HCT116 (cell line): Measurements from ENCODE around the gene CAMK2A. TPM values are rescaled to one million over a fixed set of nuclear protein-coding genes. Genes with fewer than 3 reads are reported as not detected.

ENCODE experiments used
- ATAC-seq: fragments of 200-7000 bp; cut with Tn5 transposase; 2 replicates; pipeline ENCODE4 v1.9.1; 2020; ENCODE audit warnings: mild to moderate bottlenecking, moderate library complexity
- BruUV-seq: library from RNA; stranded (reverse); fragments of 400-500 nt; replicated peaks from 2 replicates; lab custom pipeline; 2021; lab: Mats Ljungman, UMichigan
- CTCF ChIA-PET: fragments of 300-600 bp; sonication (Branson Sonifier 250); formaldehyde crosslinking; loops from one replicate; lab custom pipeline; 2021; ENCODE audit warnings: antibody characterized with exemption; lab: Charles Lee
- POLR2A ChIA-PET: fragments of 300-600, 350-600 bp; sonication (Branson Sonifier 250); formaldehyde crosslinking; loops from one replicate; lab custom pipeline; 2021; ENCODE audit warnings: antibody characterized with exemption; lab: Charles Lee
- RAD21 ChIA-PET, 2 experiments: fragments of 300-600 bp; sonication (Branson Sonifier 250); formaldehyde crosslinking; loops; one replicate each; lab custom pipeline; 2023; ENCODE audit warnings: low total read pairs in 2 of 2; ENCODE audit not compliant: uncharacterized antibody in 2 of 2, unreplicated experiment in 2 of 2, low non-redundant PET in 1 of 2; lab: Charles Lee
- DNase-seq: peaks from one replicate; pipeline ENCODE4 v3.0.0-alpha.2; 2010; ENCODE audit warnings: low read depth, low spot score
- H2AFZ ChIP-seq: fragments of 200-600 bp; shearing (Covaris generic), sonication (generic); 2 replicates; pipeline ENCODE4 v1.6.1; 2017; ENCODE audit warnings: low read depth, mixed run types, mixed read lengths, antibody characterized with exemption, low read length; ENCODE audit not compliant: poor library complexity, severe bottlenecking
- H3K27ac ChIP-seq: 2 replicates; pipeline ENCODE4 v1.5.1; 2012; ENCODE audit warnings: low read depth, low read length
- H3K27me3 ChIP-seq: fragments of 200-600 bp; sonication (generic); 2 replicates; pipeline ENCODE4 v1.6.1; 2016; ENCODE audit warnings: mixed run types, low read length, mixed read lengths; ENCODE audit not compliant: insufficient read depth
- H3K36me3 ChIP-seq, 2 experiments: fragments of 200-500 bp in 1 of 2; fragments of 200-600 bp in 1 of 2; sonication (Bioruptor generic) in 1 of 2; sonication (generic) in 1 of 2; 2 replicates each; pipeline versions ENCODE4 v1.5.1 to v1.6.1; 2014 to 2016; ENCODE audit warnings: low read length in 2 of 2, inconsistent platforms in 1 of 2, mixed read lengths in 1 of 2, mixed run types in 1 of 2; ENCODE audit not compliant: insufficient read depth in 2 of 2, control insufficient read depth in 1 of 2
- H3K4me1 ChIP-seq, 2 experiments: fragments of 200-600 bp in 1 of 2; sonication (generic) in 1 of 2; 2 replicates each; pipeline versions ENCODE4 v1.5.1 to v1.6.1; 2012 to 2017; ENCODE audit warnings: low read length in 2 of 2, inconsistent platforms in 1 of 2, mild to moderate bottlenecking in 1 of 2, mixed read lengths in 1 of 2, mixed run types in 1 of 2, moderate library complexity in 1 of 2; ENCODE audit not compliant: insufficient read depth in 2 of 2, control insufficient read depth in 1 of 2
- H3K4me2 ChIP-seq: fragments of 200-600 bp; sonication (generic); 2 replicates; pipeline ENCODE4 v1.6.1; 2017; ENCODE audit warnings: mixed run types, low read length, mixed read lengths
- H3K4me3 ChIP-seq, 2 experiments: fragments of 200-600 bp in 1 of 2; sonication (generic) in 1 of 2; replicated peaks in 1 of 2; 2 replicates each; pipeline ENCODE4 v1.5.1; 2011 to 2016; ENCODE audit warnings: low read length in 2 of 2, control low read depth in 1 of 2, low read depth in 1 of 2, mild to moderate bottlenecking in 1 of 2, mixed read lengths in 1 of 2, mixed run types in 1 of 2
- H3K79me2 ChIP-seq: fragments of 200-600 bp; sonication (generic); 2 replicates; pipeline ENCODE4 v1.6.1; 2017; ENCODE audit warnings: mild to moderate bottlenecking, mixed run types, low read length, moderate library complexity, mixed read lengths; ENCODE audit not compliant: insufficient read depth
- H3K9ac ChIP-seq: fragments of 200-600 bp; sonication (generic); 2 replicates; pipeline ENCODE4 v1.6.1; 2016; ENCODE audit warnings: low read length, mixed read lengths
- H3K9me2 ChIP-seq: fragments of 200-600 bp; sonication (generic), shearing (Covaris generic); 2 replicates; pipeline ENCODE4 v1.6.1; 2017; ENCODE audit warnings: mixed run types, mild to moderate bottlenecking, moderate library complexity; ENCODE audit not compliant: insufficient read depth
- H3K9me3 ChIP-seq, 2 experiments: fragments of 200-500 bp in 1 of 2; fragments of 200-600 bp in 1 of 2; sonication (Bioruptor generic) in 1 of 2; sonication (generic) in 1 of 2; 2 replicates each; pipeline ENCODE4 v1.6.1; 2014 to 2017; ENCODE audit warnings: low read length in 2 of 2, mixed read lengths in 2 of 2, inconsistent platforms in 1 of 2, low read depth in 1 of 2, mild to moderate bottlenecking in 1 of 2, mixed run types in 1 of 2, moderate library complexity in 1 of 2; ENCODE audit not compliant: control insufficient read depth in 1 of 2, insufficient read depth in 1 of 2
- H4K20me1 ChIP-seq: fragments of 200-600 bp; sonication (generic), shearing (Covaris generic); 2 replicates; pipeline ENCODE4 v1.6.1; 2017; ENCODE audit warnings: mixed run types, mild to moderate bottlenecking, moderate library complexity; ENCODE audit not compliant: insufficient read depth
- CBX3 ChIP-seq: IDR thresholded peaks from 2 replicates; pipeline ENCODE4 v1.6.1; 2012; ENCODE audit warnings: low read depth
- CEBPB ChIP-seq: IDR thresholded peaks from 2 replicates; pipeline ENCODE4 v1.6.1; 2012; ENCODE audit warnings: low read depth
- CTCF ChIP-seq, 3 experiments: fragments of 200-600 bp in 1 of 3; sonication (generic) in 1 of 3; IDR thresholded peaks in 2 of 3; conservative IDR thresholded peaks in 1 of 3; 2 replicates each; pipeline ENCODE4 v1.5.1; 2012 to 2017; ENCODE audit warnings: low read depth in 2 of 3, low read length in 2 of 3, antibody characterized with exemption in 1 of 3, borderline replicate concordance in 1 of 3, control low read depth in 1 of 3, mild to moderate bottlenecking in 1 of 3, mixed read lengths in 1 of 3, mixed run types in 1 of 3, moderate library complexity in 1 of 3; ENCODE audit not compliant: insufficient read depth in 1 of 3
- EZH2 ChIP-seq: fragments of 200-600 bp; sonication (generic); IDR thresholded peaks from 2 replicates; pipeline ENCODE4 v1.6.1; 2017; ENCODE audit warnings: antibody characterized with exemption, mixed run types
- EZH2phosphoT487 ChIP-seq: fragments of 200-600 bp; IDR thresholded peaks from 2 replicates; pipeline ENCODE4 v1.6.1; 2018; ENCODE audit warnings: antibody characterized with exemption, borderline replicate concordance
- JUND ChIP-seq: IDR thresholded peaks from 2 replicates; pipeline ENCODE4 v1.6.1; 2012
- POLR2A ChIP-seq: IDR thresholded peaks from 2 replicates; pipeline ENCODE4 v1.7.0; 2011; ENCODE audit warnings: borderline replicate concordance; ENCODE audit not compliant: insufficient read depth, insufficient read length; ENCODE audit errors: extremely low read depth
- POLR2AphosphoS5 ChIP-seq: IDR thresholded peaks from 2 replicates; pipeline ENCODE4 v1.6.1; 2011; ENCODE audit warnings: mild to moderate bottlenecking, low read depth, low read length, moderate library complexity
- RAD21 ChIP-seq: IDR thresholded peaks from 2 replicates; pipeline ENCODE4 v1.6.1; 2012; ENCODE audit warnings: low read depth, mild to moderate bottlenecking
- SIN3A ChIP-seq: IDR thresholded peaks from 2 replicates; pipeline ENCODE4 v1.6.1; 2012; ENCODE audit warnings: low read depth
- SRF ChIP-seq: IDR thresholded peaks from 2 replicates; pipeline ENCODE4 v1.6.1; 2012; ENCODE audit warnings: low read depth
- TCF7L2 ChIP-seq: IDR thresholded peaks from 2 replicates; pipeline ENCODE4 v1.7.0; 2011; ENCODE audit warnings: borderline replicate concordance, inconsistent platforms; ENCODE audit not compliant: insufficient read depth, insufficient read length; ENCODE audit errors: extremely low read depth
- ZFX ChIP-seq: fragments of 450-650 bp; IDR thresholded peaks from 2 replicates; pipeline ENCODE4 v1.6.1; 2017
- ZNF274 ChIP-seq: fragments of 200-500 bp; sonication (Bioruptor generic); IDR thresholded peaks from 2 replicates; pipeline ENCODE4 v1.6.1; 2014; ENCODE audit warnings: mild to moderate bottlenecking, low read depth, low read length, inconsistent platforms
- intact Hi-C: fragments of 100-400 bp; cut with micrococcal nuclease; formaldehyde crosslinking; loops from 2 replicates; pipeline ENCODE4 v1.10.0; 2022
- total RNA-seq: library from RNA; stranded (reverse); gene quantifications from one replicate; pipeline ENCODE4 v1.2.1, GENCODE V29; 2021; ENCODE audit not compliant: unreplicated experiment
- TF ChIP-seq, protein P1 (sequence below): IDR thresholded peaks from 2 replicates; pipeline ENCODE4 v1.6.1; 2011; ENCODE audit warnings: mild to moderate bottlenecking, low read length, moderate library complexity; ENCODE audit not compliant: insufficient replicate concordance; ENCODE audit errors: extremely low read depth
- TF ChIP-seq, protein P2 (sequence below): IDR thresholded peaks from 2 replicates; pipeline ENCODE4 v1.6.1; 2012

CAMK2A gene
- total RNA-seq, 1 experiment from 2014 or later = not detected

DNA sequence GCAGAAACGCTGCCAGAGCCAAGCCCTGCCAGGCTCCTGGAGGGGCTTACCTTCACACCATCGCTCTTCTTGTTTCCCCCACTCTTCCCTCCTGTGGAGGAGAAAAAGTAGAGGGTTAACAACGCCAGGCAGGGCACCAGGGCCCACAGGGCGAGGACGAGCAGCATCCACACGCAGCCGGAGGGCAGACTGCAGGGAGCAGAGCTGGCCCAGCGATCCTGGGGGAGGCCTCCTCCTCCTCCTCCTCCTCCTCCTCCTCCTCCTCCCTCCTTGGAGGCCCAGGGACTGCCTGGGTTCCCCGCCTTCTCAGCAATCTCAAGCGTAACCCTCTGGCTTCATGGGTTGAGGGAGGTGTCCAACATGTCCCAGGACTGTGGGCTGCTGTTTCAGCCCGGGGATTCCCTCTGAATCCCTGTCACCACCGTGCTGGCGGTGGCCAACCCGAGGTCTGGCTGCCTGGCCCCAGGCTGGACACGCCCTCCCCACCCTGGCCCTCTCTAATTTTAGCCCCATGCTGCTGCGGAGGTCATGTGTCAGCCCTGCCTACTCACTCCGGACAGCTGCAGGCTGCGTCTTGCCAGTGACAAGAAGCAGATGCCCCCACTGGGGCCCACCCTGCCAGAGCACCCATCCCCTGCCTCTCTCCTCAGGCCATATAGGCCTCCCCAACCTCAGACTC, 44.3 kb downstream of the CAMK2A start (continued):
- TF ChIP-seq CTCF (IDR thresholded peaks at IDR 0.05 in 2 of 3, conservative IDR thresholded peaks at IDR 0.05 in 1 of 3; ENCODE audit: borderline replicate concordance in 1 of 3, insufficient read depth in 1 of 3, low read depth in 2 of 3, low read length in 2 of 3) = no peak
- TF ChIP-seq, protein P1, sequence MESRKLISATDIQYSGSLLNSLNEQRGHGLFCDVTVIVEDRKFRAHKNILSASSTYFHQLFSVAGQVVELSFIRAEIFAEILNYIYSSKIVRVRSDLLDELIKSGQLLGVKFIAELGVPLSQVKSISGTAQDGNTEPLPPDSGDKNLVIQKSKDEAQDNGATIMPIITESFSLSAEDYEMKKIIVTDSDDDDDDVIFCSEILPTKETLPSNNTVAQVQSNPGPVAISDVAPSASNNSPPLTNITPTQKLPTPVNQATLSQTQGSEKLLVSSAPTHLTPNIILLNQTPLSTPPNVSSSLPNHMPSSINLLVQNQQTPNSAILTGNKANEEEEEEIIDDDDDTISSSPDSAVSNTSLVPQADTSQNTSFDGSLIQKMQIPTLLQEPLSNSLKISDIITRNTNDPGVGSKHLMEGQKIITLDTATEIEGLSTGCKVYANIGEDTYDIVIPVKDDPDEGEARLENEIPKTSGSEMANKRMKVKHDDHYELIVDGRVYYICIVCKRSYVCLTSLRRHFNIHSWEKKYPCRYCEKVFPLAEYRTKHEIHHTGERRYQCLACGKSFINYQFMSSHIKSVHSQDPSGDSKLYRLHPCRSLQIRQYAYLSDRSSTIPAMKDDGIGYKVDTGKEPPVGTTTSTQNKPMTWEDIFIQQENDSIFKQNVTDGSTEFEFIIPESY = no peak
- no peak for TF ChIP-seq EZH2phosphoT487
- TF ChIP-seq ZFX = no peak
- no peak for TF ChIP-seq CBX3
- no peak for TF ChIP-seq ZNF274
- TF ChIP-seq POLR2AphosphoS5 = no peak
- TF ChIP-seq RAD21 = no peak

GRCh38 chr5:150244209-150244608, 45.4 kb downstream of the CAMK2A start:
- Histone ChIP-seq H3K27me3 (no peaks in the 10 kb centered on the region), H3K79me2 (no peaks in the 10 kb centered on the region), H3K36me3 (no peaks in the 10 kb centered on the region), H3K4me2 (no peak overlapping the region), H4K20me1 (no peaks in the 10 kb centered on the region), H3K9me2 (no peaks in the 10 kb centered on the region), H2AFZ (no peak overlapping the region), H3K27ac (no peak overlapping the region), H3K9ac (no peak overlapping the region), H3K4me3 (no peak overlapping the region), H3K4me1 (no peaks in the 10 kb centered on the region), H3K9me3 (no peaks in the 10 kb centered on the region)
- RAD21 ChIA-PET = no interaction called here
- BruUV-seq = no TSS peak
- TF ChIP-seq SIN3A (no peak), ZFX (no peak), JUND (no peak), SRF (no peak), ZNF274 (no peak), RAD21 (no peak), CEBPB (no peak), EZH2 (no peak), CBX3 (no peak), POLR2A (no peak), TCF7L2 (no peak)
- TF ChIP-seq, protein P2, sequence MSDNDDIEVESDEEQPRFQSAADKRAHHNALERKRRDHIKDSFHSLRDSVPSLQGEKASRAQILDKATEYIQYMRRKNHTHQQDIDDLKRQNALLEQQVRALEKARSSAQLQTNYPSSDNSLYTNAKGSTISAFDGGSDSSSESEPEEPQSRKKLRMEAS = no peak
- DNase-seq (no peak), ATAC-seq (no peak)
- POLR2A ChIA-PET = no interaction called here
- intact Hi-C loops = no loop called here
- CTCF ChIA-PET = no interaction called here
